GM12892 (cell line): ENCODE results near the gene LCOR.

Experiments
- DNase-seq: peaks from one replicate; pipeline ENCODE4 v3.0.0; 2011; ENCODE audit not compliant: insufficient read length
- FAIRE-seq: peaks from 2 replicates; lab custom pipeline; 2011; peaks lifted over from hg19 to GRCh38; lab: Jason Lieb, UNC
- POLR2A ChIP-seq: IDR thresholded peaks from 2 replicates; pipeline ENCODE4 v1.6.1; 2011; ENCODE audit warnings: low read depth, low read length, control low read depth
- POLR2AphosphoS5 ChIP-seq: IDR thresholded peaks from 2 replicates; pipeline ENCODE4 v1.6.1; 2011; ENCODE audit warnings: low read depth, low read length, control low read depth
- TAF1 ChIP-seq: IDR thresholded peaks from 2 replicates; pipeline ENCODE4 v1.6.1; 2011; ENCODE audit warnings: low read depth, mild to moderate bottlenecking, control low read depth, low read length, borderline replicate concordance

The LCOR gene

DNA sequence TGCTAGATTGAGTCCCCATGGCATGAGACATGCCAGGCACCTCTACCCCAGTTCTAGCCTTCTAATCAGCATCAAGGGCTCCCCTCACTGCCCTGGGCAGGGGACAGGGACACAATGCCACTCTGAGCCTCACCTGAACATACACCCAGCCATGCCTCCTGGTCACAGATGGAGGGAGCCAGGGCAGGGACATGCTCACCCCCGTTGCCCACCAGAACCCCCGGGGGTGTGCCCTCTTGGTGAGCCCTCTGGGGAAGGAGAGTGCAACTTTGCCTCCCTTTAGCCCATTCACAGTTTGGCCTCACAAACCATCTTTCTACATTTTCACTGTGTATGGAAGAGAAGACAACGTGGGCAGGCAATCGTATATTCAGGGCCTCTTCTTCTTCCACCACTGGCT, 167.2 kb downstream of the LCOR start:
- no peak for FAIRE-seq
- no peak for TF ChIP-seq TAF1
- TF ChIP-seq POLR2A = no peak
- TF ChIP-seq POLR2AphosphoS5 = no peak
- DNase-seq = no peak

DNA sequence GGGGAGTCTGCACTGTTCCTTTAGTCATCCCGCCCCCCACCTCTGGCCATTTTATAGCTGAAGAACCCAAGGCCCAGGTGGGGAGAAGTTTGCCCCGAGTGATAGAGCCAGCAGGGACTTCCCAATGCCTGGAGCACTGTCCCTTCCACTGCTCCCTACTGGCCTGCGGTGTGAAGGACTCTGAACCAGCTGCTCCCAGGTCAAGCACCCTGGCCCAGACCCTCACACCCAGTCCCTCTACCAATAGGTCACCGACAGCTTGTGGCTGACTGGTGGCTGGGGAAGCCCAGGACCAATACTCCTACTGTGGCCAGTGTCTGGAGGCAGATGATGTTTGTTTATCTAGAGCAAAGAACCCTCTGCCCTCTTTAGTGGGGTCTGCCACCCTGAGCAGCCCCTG, 167.9 kb downstream of the LCOR start:
- DNase-seq = no peak
- no peak for TF ChIP-seq TAF1
- no peak for TF ChIP-seq POLR2AphosphoS5
- no peak for TF ChIP-seq POLR2A
- no peak for FAIRE-seq

DNA sequence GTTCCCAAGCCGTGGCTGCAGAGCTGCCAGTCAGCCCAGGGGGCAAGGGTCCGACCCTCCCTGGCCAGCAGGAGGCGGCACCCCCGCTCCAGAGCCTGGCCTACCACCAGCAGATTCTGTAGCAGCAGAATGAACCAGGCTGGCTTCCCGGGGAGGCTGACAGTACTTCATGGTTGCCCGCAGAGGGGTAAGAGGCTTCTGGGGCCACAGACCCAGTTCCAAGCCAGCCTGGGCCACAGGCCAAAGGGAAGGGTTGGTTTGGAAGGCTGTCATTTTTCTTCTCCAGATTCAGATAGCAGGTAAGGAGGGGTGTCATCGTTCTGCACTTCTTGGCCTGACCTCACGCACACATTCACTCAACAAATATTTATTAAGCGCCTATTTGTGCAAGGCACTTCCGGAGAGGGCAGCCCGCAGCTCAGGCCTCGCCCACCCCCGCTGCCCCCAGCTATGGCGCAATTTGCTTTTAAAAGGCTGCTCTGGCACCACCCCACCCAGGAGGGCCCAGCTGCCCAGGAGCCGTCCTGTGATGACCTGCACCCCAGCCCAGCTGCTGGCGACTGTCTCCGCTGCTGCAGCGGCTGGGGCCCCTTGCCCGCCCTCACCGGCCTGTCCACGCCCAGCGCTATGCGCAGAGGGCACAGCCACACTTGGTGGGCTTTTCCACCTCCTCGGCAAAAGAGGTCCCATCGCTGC, 168.5 kb downstream of the LCOR start:
- TF ChIP-seq POLR2A = no peak
- no peak for TF ChIP-seq POLR2AphosphoS5
- no peak for TF ChIP-seq TAF1
- DNase-seq = no peak
- no peak for FAIRE-seq

DNA sequence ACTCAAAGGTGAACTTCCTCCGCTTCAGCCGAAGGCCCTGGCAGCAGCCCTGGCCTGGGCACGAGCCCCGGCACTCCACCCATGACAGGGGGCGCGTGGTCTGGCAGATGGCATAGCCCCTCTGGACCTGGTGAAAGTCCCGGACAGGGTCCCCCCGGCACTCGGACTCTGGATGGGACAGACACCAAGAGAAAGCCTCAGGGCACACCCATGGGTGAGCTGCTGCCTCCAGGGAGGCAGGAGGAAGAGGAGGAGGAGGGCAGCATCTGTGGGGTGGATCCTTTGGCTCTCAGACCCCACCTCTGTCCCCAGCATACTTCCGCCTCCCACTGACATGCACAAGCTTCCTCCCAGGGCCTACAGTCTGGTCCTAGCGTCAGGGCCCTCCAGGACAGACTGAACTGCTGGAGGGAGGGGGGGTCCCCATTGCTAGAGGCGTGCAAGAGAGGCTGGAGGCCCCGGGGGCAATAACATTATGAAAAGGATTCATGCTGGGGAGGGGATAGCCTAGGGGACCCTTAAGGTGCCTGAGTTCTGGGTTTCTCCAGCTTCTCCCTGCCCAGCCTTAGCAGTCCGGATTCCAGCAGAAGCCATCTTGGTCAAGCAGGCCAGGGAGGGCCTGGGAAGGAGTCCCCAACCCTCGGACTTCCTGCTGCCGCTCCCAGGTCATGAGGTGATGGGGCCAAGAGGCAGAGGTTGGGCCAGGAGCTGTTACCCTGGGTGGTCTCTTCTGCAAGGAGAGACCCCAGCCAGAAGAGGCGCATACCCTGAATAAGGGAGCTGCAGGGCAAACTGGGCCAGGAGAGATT, 169.3 kb downstream of the LCOR start:
- TF ChIP-seq POLR2A (no peak), TAF1 (no peak), POLR2AphosphoS5 (no peak)
- FAIRE-seq = no peak
- DNase-seq = no peak

DNA sequence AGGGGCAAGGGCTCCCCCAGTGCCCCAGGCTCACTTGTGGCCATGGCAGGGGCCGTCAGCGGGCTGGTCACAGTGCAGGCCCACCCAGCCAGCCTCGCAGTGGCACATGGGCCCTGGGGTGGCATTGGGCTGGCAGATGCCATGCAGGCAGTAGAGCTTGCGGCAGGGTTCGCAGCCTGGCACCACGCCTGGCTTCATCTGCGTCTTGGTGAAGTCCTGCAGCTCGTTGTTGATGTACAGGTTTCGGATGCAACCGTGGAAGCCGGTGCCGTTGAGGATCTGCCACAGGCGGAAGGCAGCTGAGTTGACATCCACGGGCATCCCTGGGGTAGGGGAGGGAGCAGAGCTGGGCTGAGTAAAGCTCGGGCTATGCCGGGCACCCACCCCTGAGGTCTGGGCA, 170.6 kb downstream of the LCOR start:
- no peak for FAIRE-seq
- no peak for DNase-seq
- TF ChIP-seq POLR2A (no peak), POLR2AphosphoS5 (no peak), TAF1 (no peak)

DNA sequence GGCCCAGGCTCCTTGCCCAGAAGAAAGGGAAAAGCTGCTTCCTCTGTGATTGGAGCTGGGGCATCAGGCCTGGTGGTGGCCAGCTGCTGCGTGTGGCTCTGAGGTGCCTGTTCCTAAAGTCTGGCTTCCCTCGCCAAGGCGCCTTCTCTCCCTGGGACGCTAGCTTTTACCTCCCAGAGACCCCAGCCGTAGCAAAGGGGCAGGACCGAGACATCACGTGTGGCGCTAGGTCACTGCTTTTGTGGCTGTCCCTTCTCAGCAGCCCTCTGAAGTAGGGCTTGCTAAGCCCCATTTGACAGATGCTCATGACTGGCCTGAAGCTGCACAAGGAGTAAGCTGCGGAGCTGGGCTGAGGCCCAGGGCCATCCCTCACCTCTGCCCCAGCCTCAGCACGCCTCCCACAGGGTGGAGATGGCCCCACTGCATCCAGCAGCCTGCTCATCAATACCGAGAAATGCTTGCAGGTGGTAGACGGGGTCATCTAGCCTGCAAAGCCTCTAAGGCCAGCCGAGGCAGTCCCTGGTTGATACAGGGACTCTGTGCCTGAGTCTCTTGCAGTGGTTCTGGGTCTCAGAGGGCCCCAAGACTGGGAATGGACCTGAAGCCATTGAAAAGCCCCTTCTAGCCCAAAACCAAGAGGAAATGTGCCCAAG, 171.2 kb downstream of the LCOR start:
- no peak for TF ChIP-seq TAF1
- no peak for TF ChIP-seq POLR2AphosphoS5
- TF ChIP-seq POLR2A = no peak
- DNase-seq (no peak), FAIRE-seq (no peak)

GRCh38 chr10:97003804-97004201, 171.7 kb downstream of the LCOR start:
- TF ChIP-seq POLR2AphosphoS5 = no peak
- no peak for TF ChIP-seq TAF1
- no peak for TF ChIP-seq POLR2A
- DNase-seq = no peak
- no peak for FAIRE-seq

- TF ChIP-seq TAF1 (no peak), POLR2A (no peak), POLR2AphosphoS5 (no peak)
- FAIRE-seq = no peak
- DNase-seq = no peak
These were observed 172.5 kb downstream of the LCOR start for GRCh38 chr10:97004591-97004990.

GRCh38 chr10:97005349-97005748, 173.3 kb downstream of the LCOR start:
- no peak for TF ChIP-seq POLR2A
- no peak for TF ChIP-seq TAF1
- no peak for TF ChIP-seq POLR2AphosphoS5
- DNase-seq (no peak), FAIRE-seq (no peak)

DNA sequence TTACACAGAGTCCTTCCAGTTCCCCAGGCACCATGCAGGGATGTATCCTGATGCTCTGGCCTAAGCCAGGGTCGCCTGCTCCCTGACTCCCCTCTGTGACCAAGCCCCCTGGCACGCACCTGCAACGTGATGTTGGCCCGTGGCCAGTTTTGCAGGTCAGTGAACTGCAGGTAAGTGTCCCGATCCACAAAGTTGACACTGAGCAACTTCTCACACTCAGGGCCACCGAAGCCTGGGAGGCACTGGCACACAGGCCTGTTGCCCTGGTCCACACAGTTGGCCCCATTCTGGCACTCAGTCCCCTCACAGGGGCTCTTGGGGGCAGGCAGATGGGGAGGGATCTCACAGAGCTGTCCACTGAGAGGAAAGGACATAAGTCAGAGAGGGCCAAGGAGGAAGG, 174.3 kb downstream of the LCOR start:
- DNase-seq (no peak), FAIRE-seq (no peak)
- TF ChIP-seq TAF1 (no peak), POLR2A (no peak), POLR2AphosphoS5 (no peak)

DNA sequence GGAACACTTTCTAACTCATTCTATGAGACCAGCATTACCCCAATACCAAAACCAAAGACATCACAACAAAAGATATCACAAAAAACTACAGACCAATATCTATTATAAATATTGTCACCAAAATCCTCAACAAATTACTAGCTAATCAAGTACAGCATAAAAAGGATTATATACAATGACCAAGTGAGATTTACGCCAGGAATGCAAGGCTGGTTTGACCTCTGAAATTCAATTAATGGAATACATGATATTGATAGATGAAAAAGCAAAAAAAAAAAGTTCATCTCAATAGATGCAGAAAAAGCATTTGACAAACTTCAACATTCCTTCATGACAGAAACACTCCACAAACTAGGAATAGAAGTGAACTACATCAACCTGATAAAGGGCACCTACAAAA, 175.3 kb downstream of the LCOR start:
- TF ChIP-seq POLR2A (no peak), POLR2AphosphoS5 (no peak), TAF1 (no peak)
- no peak for DNase-seq
- FAIRE-seq = no peak

GRCh38 chr10:97010695-97011206, 178.7 kb downstream of the LCOR start:
- no peak for FAIRE-seq
- no peak for DNase-seq
- TF ChIP-seq TAF1 = no peak
- no peak for TF ChIP-seq POLR2AphosphoS5
- no peak for TF ChIP-seq POLR2A
